Endodermal cell (in vitro differentiated cells): ENCODE results near the gene TRHDE. TPM values are rescaled to one million over a fixed set of nuclear protein-coding genes. Genes with fewer than 3 reads are reported as not detected.

Source experiments
- DNase-seq: peaks from one replicate; pipeline ENCODE4 v3.0.0-alpha.2; 2017
- H3K27ac ChIP-seq: 2 replicates; pipeline ENCODE4 v1.5.1; 2013; ENCODE audit warnings: mild to moderate bottlenecking, low read depth, low read length, moderate library complexity
- H3K27me3 ChIP-seq: 2 replicates; pipeline ENCODE4 v1.6.1; 2013; ENCODE audit warnings: mild to moderate bottlenecking, low read length, moderate library complexity; ENCODE audit not compliant: insufficient read depth, control insufficient read depth, poor library complexity, severe bottlenecking
- H3K36me3 ChIP-seq: 2 replicates; pipeline ENCODE4 v1.7.0; 2013; ENCODE audit warnings: mild to moderate bottlenecking, low read length, moderate library complexity; ENCODE audit not compliant: control insufficient read depth, insufficient read depth
- H3K4me1 ChIP-seq: one replicate; pipeline ENCODE4 v1.7.0; 2013; ENCODE audit warnings: low read length; ENCODE audit not compliant: control insufficient read depth, insufficient read depth
- H3K4me3 ChIP-seq: 2 replicates; pipeline ENCODE4 v1.5.1; 2013; ENCODE audit warnings: mild to moderate bottlenecking, low read length, moderate library complexity
- H3K9ac ChIP-seq: 2 replicates; pipeline ENCODE4 v1.6.1; 2013; ENCODE audit warnings: mild to moderate bottlenecking, low read length, moderate library complexity; ENCODE audit not compliant: poor library complexity, severe bottlenecking; ENCODE audit errors: extremely low read depth
- H3K9me3 ChIP-seq: 2 replicates; pipeline ENCODE4 v1.6.1; 2013; ENCODE audit warnings: mild to moderate bottlenecking, low read length, moderate library complexity; ENCODE audit not compliant: control insufficient read depth
- H3K27ac Mint-ChIP-seq: 2 replicates; pipeline ENCODE4 v1.8.0; 2020; ENCODE audit warnings: mixed read lengths
- H3K27me3 Mint-ChIP-seq: 2 replicates; pipeline ENCODE4 v1.8.0; 2021; ENCODE audit warnings: mild to moderate bottlenecking, mixed read lengths; ENCODE audit not compliant: insufficient read depth
- H3K36me3 Mint-ChIP-seq: 2 replicates; pipeline ENCODE4 v1.8.0; 2020; ENCODE audit warnings: low read depth, mixed read lengths
- H3K4me1 Mint-ChIP-seq: 2 replicates; pipeline ENCODE4 v1.8.0; 2020; ENCODE audit warnings: mixed read lengths
- H3K4me3 Mint-ChIP-seq: 2 replicates; pipeline ENCODE4 v1.8.0; 2020; ENCODE audit warnings: mild to moderate bottlenecking, moderate library complexity, mixed read lengths
- H3K9me3 Mint-ChIP-seq: 2 replicates; pipeline ENCODE4 v1.8.0; 2020; ENCODE audit warnings: mild to moderate bottlenecking, mixed read lengths
- CTCF ChIP-seq: fragments of 200-600 bp; sonication (generic); conservative IDR thresholded peaks from 2 replicates; pipeline ENCODE4 v1.5.0; 2021; ENCODE audit warnings: antibody characterized with exemption, mild to moderate bottlenecking
- WGBS, 2 experiments: methylation state at CpG; one replicate each; pipeline versions ENCODE4 v1.1.5 to v1.1.7; 2013; ENCODE audit warnings: missing lambda C conversion rate in 2 of 2, mixed read lengths in 1 of 2; ENCODE audit not compliant: insufficient coverage in 1 of 2, insufficient read length in 1 of 2; 5-methylcytosine and 5-hydroxymethylcytosine counted together
- total RNA-seq, 2 donors: library from RNA; stranded (reverse); fragmentation: NEBNext Ultra II Directional in 1 of 2; extraction: Animal tissue kit (Norgen Biotek cat#: 25700) in 1 of 2; gene quantifications; 2 replicates in 1 of 2; 3 replicates in 1 of 2; pipeline ENCODE4 v1.2.1, GENCODE V29; 2021

The TRHDE gene
- total RNA-seq, 2 donors from 2014 or later: 0.20 to 1.2 TPM

GRCh38 chr12:72276181-72276805 is 4.1 kb downstream of the TRHDE start:
- peaks cover 50% of the 10 kb centered on the region for H3K27me3 Mint-ChIP-seq
- peaks cover 8% of the 10 kb centered on the region for H3K4me1 Mint-ChIP-seq

GRCh38 chr12:72277415-72277814 is 5.2 kb downstream of the TRHDE start:
- H3K36me3 Mint-ChIP-seq: no peaks in the 10 kb centered on the region
- no peak overlapping the region for H3K4me3 Mint-ChIP-seq
- WGBS, 2 experiments: 100% methylated on average over 1 to 2 of the region's 2 CpGs
- TF ChIP-seq CTCF: no peak
- Histone ChIP-seq H3K27ac (no peak overlapping the region), H3K4me3 (no peak overlapping the region), H3K9ac (no peak overlapping the region), H3K4me1 (no peaks in the 10 kb centered on the region), H3K36me3 (no peaks in the 10 kb centered on the region), H3K27me3 (peaks cover 40% of the 10 kb centered on the region), H3K9me3 (no peaks in the 10 kb centered on the region)
- peaks cover 8% of the 10 kb centered on the region for H3K4me1 Mint-ChIP-seq
- no peak for DNase-seq
- peaks cover 39% of the 10 kb centered on the region for H3K27me3 Mint-ChIP-seq
- H3K9me3 Mint-ChIP-seq: no peaks in the 10 kb centered on the region
- H3K27ac Mint-ChIP-seq: no peak overlapping the region

More at GRCh38 chr12:72276181-72276805, 4.1 kb downstream of the TRHDE start:
- H3K36me3 ChIP-seq: no peaks in the 10 kb centered on the region
- H3K27me3 ChIP-seq: peaks cover 42% of the 10 kb centered on the region
- no peak for DNase-seq
- TF ChIP-seq CTCF: no peak
- H3K9me3 Mint-ChIP-seq: no peaks in the 10 kb centered on the region
- no peaks in the 10 kb centered on the region for H3K9me3 ChIP-seq
- no peak overlapping the region for H3K4me3 Mint-ChIP-seq
- no peak overlapping the region for H3K27ac ChIP-seq
- 89 to 93% methylated on average over 2 to 3 of the region's 3 CpGs for WGBS, 2 experiments
- H3K4me3 ChIP-seq: no peak overlapping the region
- H3K36me3 Mint-ChIP-seq: no peaks in the 10 kb centered on the region
- H3K9ac ChIP-seq: no peak overlapping the region
- no peak overlapping the region for H3K27ac Mint-ChIP-seq
- H3K4me1 ChIP-seq: no peaks in the 10 kb centered on the region

- Mint-ChIP-seq H3K4me1 (peaks cover 4% of the 10 kb centered on the region), H3K36me3 (no peaks in the 10 kb centered on the region), H3K27me3 (peaks cover 24% of the 10 kb centered on the region), H3K4me3 (no peak overlapping the region), H3K9me3 (no peaks in the 10 kb centered on the region), H3K27ac (no peak overlapping the region)
- no peaks in the 10 kb centered on the region for H3K9me3 ChIP-seq
- H3K36me3 ChIP-seq: no peaks in the 10 kb centered on the region
- H3K4me1 ChIP-seq: no peaks in the 10 kb centered on the region
- H3K4me3 ChIP-seq: no peak overlapping the region
- H3K27ac ChIP-seq: no peak overlapping the region
- no peak for TF ChIP-seq CTCF
- DNase-seq: no peak
- H3K9ac ChIP-seq: no peak overlapping the region
- 67 to 74% methylated on average over 2 of the region's 2 CpGs for WGBS, 2 experiments
- peaks cover 25% of the 10 kb centered on the region for H3K27me3 ChIP-seq
Measured at GRCh38 chr12:72278894-72279293, 6.7 kb downstream of the TRHDE start.
